Adrenal gland (tissue), 5 donors: ENCODE data around the gene RAB3IP.

Source experiments
- POLR2A ChIP-seq, 2 donors: fragments of 450-650 bp; IDR thresholded peaks; one replicate each; pipeline ENCODE4 v1.6.1; 2017; ENCODE audit warnings: antibody characterized with exemption in 2 of 2, mild to moderate bottlenecking in 2 of 2, moderate library complexity in 1 of 2
- TF ChIP-seq, protein P1 (sequence below), 6 experiments: fragments of 450-650 bp in 4 of 6; fragments of 200-600 bp in 2 of 6; sonication (generic) in 1 of 6; IDR thresholded peaks; 1 replicate in 5 of 6; 2 replicates in 1 of 6; pipeline versions ENCODE4 v1.5.1 to v1.8.0; 2016 to 2021; ENCODE audit warnings: antibody characterized with exemption in 6 of 6, mild to moderate bottlenecking in 2 of 6, moderate library complexity in 1 of 6
- donor health status: DM: no; HTN: no; CAD: no.

DNA sequence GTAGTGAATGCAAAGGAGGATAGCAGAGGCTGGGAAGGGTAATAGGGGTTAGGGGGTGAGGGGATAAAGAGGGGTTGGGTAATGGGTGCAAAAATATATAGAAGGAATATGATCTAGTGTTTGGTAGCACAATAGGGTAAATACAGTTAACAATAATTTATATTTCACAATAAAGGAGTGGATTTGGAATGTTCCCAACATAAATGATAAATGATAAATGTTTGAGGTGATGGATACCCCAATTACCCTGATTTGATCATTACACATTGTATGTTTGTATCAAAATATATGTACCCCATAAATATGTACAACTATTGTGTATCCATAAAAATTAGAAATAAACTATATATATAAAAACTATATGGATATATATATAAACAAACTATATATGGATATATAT lies 85.4 kb downstream of the RAB3IP start:
- TF ChIP-seq, protein P1, sequence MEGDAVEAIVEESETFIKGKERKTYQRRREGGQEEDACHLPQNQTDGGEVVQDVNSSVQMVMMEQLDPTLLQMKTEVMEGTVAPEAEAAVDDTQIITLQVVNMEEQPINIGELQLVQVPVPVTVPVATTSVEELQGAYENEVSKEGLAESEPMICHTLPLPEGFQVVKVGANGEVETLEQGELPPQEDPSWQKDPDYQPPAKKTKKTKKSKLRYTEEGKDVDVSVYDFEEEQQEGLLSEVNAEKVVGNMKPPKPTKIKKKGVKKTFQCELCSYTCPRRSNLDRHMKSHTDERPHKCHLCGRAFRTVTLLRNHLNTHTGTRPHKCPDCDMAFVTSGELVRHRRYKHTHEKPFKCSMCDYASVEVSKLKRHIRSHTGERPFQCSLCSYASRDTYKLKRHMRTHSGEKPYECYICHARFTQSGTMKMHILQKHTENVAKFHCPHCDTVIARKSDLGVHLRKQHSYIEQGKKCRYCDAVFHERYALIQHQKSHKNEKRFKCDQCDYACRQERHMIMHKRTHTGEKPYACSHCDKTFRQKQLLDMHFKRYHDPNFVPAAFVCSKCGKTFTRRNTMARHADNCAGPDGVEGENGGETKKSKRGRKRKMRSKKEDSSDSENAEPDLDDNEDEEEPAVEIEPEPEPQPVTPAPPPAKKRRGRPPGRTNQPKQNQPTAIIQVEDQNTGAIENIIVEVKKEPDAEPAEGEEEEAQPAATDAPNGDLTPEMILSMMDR (IDR thresholded peaks at IDR 0.05) = no peak
- no peak for TF ChIP-seq POLR2A (IDR thresholded peaks at IDR 0.05)
